PC-3 (cell line): Measurements from ENCODE around the gene DLGAP4. TPM values are rescaled to one million over a fixed set of nuclear protein-coding genes. Genes with fewer than 3 reads are reported as not detected.

ENCODE experiments used
- ATAC-seq: fragments of 200-7000 bp; cut with Tn5 transposase; 2 replicates; pipeline ENCODE4 v1.9.1; 2020; ENCODE audit warnings: mild to moderate bottlenecking, moderate library complexity
- BruUV-seq: library from RNA; stranded (reverse); fragments of 400-500 nt; replicated peaks from 2 replicates; lab custom pipeline; 2021; lab: Mats Ljungman, UMichigan
- CTCF ChIA-PET: fragments of 300-600 bp; sonication (Branson Sonifier 250); formaldehyde crosslinking; loops from one replicate; lab custom pipeline; 2022; ENCODE audit warnings: antibody characterized with exemption; lab: Charles Lee
- POLR2A ChIA-PET: fragments of 300-600 bp; sonication (Branson Sonifier 250); formaldehyde crosslinking; loops from one replicate; lab custom pipeline; 2022; ENCODE audit warnings: antibody characterized with exemption; ENCODE audit not compliant: unreplicated experiment; lab: Charles Lee
- DNase-seq: peaks from one replicate; pipeline ENCODE4 v3.0.0-alpha.2; 2015
- H2AFZ ChIP-seq: fragments of 300-600 bp; sonication (generic); 2 replicates; pipeline ENCODE4 v1.6.0; 2016; ENCODE audit warnings: antibody characterized with exemption, low read length
- H3F3A ChIP-seq: fragments of 300-600 bp; sonication (generic); one replicate; pipeline ENCODE4 v1.6.0; 2017; ENCODE audit warnings: antibody characterized with exemption, low read length, control low read depth, mild to moderate bottlenecking; ENCODE audit not compliant: unreplicated experiment
- H3K27ac ChIP-seq: fragments of 300-600 bp; sonication (generic); 2 replicates; pipeline ENCODE4 v1.5.1; 2016; ENCODE audit warnings: mild to moderate bottlenecking, low read length
- H3K27me3 ChIP-seq: fragments of 300-600 bp; sonication (generic); 2 replicates; pipeline ENCODE4 v1.6.1; 2016; ENCODE audit warnings: low read length, mixed read lengths
- H3K36me3 ChIP-seq: fragments of 300-600 bp; sonication (generic); 2 replicates; pipeline ENCODE4 v1.6.1; 2016; ENCODE audit warnings: low read depth, mixed run types, low read length, mixed read lengths
- H3K4me1 ChIP-seq: fragments of 300-600 bp; sonication (generic); 2 replicates; pipeline ENCODE4 v1.5.1; 2016; ENCODE audit warnings: low read length; ENCODE audit not compliant: insufficient read depth
- H3K4me2 ChIP-seq: fragments of 300-600 bp; sonication (generic); 2 replicates; pipeline ENCODE4 v1.6.0; 2016; ENCODE audit warnings: low read length
- H3K4me3 ChIP-seq: fragments of 300-600 bp; sonication (generic); 2 replicates; pipeline ENCODE4 v1.5.1; 2016; ENCODE audit warnings: mild to moderate bottlenecking, low read length, mixed read lengths
- H3K79me2 ChIP-seq: fragments of 300-600 bp; sonication (generic); 2 replicates; pipeline ENCODE4 v1.6.1; 2017; ENCODE audit warnings: low read length, mixed read lengths
- H3K9ac ChIP-seq: fragments of 300-600 bp; sonication (generic); 2 replicates; pipeline ENCODE4 v1.6.0; 2016; ENCODE audit warnings: mild to moderate bottlenecking, low read length
- H3K9me2 ChIP-seq: fragments of 300-600 bp; sonication (generic); replicated peaks from 2 replicates; pipeline ENCODE4 v1.6.1; 2016; ENCODE audit warnings: mixed run types, low read length, mixed read lengths
- H3K9me3 ChIP-seq: fragments of 300-600 bp; sonication (generic); 2 replicates; pipeline ENCODE4 v1.6.1; 2016; ENCODE audit warnings: low read length, mixed read lengths
- H4K20me1 ChIP-seq: fragments of 300-600 bp; sonication (generic); 2 replicates; pipeline ENCODE4 v1.6.1; 2016; ENCODE audit warnings: low read length, mixed read lengths
- EZH2 ChIP-seq: fragments of 300-600 bp; sonication (generic); IDR thresholded peaks from one replicate; pipeline ENCODE4 v1.6.1; 2017; ENCODE audit warnings: antibody characterized with exemption, mild to moderate bottlenecking, low read length; ENCODE audit not compliant: unreplicated experiment
- EZH2phosphoT487 ChIP-seq: fragments of 300-600 bp; sonication (generic); IDR thresholded peaks from 2 replicates; pipeline ENCODE4 v1.6.1; 2018; ENCODE audit warnings: mild to moderate bottlenecking, antibody characterized with exemption, low read length, borderline replicate concordance
- intact Hi-C: fragments of 100-400 bp; cut with micrococcal nuclease; formaldehyde crosslinking; loops from 2 replicates; pipeline ENCODE4 v1.9.0; 2023
- total RNA-seq: library from RNA; depleted of rRNA; stranded (reverse); fragments of >200 nt; gene quantifications from 2 replicates; pipeline ENCODE4 v1.2.3, GENCODE V29; 2014
- TF ChIP-seq, protein P1 (sequence below): fragments of 300-600 bp; sonication (generic); conservative IDR thresholded peaks from 2 replicates; pipeline ENCODE4 v1.5.1; 2017; ENCODE audit warnings: antibody characterized with exemption, low read depth, mild to moderate bottlenecking, low read length

The DLGAP4 gene
- total RNA-seq, 1 experiment from 2014 or later, result 21.0 TPM

DNA sequence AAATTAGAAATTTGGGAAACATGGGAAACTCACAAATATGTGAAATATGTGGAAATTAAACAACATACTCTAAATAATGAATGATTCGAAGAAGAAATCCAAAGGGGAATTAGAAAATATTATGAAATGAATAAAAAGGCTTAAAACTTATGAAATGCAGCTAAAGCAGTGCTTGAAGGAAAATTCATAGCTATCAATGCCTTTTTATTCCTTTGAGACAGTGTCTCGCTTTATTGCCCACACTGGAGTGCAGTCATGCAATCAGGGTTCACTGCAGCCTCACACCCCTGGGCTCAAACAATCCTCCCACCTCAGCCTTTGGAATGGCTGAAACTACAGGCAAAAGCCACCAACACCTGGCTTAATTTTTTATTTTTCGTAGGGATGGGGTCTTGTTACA lies 259.4 kb downstream of the DLGAP4 start:
- Histone ChIP-seq H4K20me1 (no peaks in the 10 kb centered on the region), H3K4me1 (no peaks in the 10 kb centered on the region), H3K9me2 (no peaks in the 10 kb centered on the region), H3K27ac (no peak overlapping the region), H3K9me3 (no peaks in the 10 kb centered on the region), H3K27me3 (no peaks in the 10 kb centered on the region), H3K79me2 (no peaks in the 10 kb centered on the region), H3K36me3 (no peaks in the 10 kb centered on the region), H3K4me2 (no peak overlapping the region), H2AFZ (no peak overlapping the region), H3K4me3 (no peak overlapping the region), H3F3A (no peaks in the 10 kb centered on the region), H3K9ac (no peak overlapping the region)
- ChIA-PET POLR2A (no interaction called here), CTCF (no interaction called here)
- no peak for TF ChIP-seq EZH2
- TF ChIP-seq EZH2phosphoT487, result no peak
- TF ChIP-seq, protein P1, sequence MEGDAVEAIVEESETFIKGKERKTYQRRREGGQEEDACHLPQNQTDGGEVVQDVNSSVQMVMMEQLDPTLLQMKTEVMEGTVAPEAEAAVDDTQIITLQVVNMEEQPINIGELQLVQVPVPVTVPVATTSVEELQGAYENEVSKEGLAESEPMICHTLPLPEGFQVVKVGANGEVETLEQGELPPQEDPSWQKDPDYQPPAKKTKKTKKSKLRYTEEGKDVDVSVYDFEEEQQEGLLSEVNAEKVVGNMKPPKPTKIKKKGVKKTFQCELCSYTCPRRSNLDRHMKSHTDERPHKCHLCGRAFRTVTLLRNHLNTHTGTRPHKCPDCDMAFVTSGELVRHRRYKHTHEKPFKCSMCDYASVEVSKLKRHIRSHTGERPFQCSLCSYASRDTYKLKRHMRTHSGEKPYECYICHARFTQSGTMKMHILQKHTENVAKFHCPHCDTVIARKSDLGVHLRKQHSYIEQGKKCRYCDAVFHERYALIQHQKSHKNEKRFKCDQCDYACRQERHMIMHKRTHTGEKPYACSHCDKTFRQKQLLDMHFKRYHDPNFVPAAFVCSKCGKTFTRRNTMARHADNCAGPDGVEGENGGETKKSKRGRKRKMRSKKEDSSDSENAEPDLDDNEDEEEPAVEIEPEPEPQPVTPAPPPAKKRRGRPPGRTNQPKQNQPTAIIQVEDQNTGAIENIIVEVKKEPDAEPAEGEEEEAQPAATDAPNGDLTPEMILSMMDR, result no peak
- no peak for DNase-seq
- intact Hi-C loops, result no loop called here
- no peak for ATAC-seq
- BruUV-seq, result no TSS peak

DNA sequence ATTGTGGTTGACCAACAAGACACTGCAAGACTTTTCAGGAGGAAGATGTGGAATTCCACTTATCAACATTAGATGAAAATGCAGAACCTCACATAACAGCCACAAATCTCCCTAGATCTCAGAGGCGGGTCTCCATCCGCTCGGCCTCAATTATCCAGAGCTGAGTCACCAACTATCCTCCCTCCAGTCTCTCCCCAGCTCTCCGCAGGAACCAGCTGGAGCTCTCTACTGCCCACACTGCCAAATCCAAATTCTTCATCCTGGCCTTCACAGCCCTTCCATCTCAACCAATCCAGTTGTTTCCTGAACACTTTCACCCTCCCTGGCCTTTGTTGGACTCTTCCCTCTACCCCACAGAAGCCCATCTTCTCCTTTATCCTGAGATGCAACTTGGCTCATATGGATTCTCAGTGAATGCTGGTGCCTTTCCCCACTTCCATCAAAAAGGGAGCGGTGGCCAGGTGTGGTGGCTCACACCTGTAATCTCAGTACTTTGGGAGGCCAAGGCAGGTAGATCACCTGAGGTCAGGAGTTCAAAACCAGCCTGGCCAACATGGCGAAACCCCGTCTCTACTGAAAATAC lies 263.8 kb downstream of the DLGAP4 start:
- CTCF ChIA-PET, result no interaction called here

More for the DNA sequence above, 263.8 kb downstream of the DLGAP4 start:
- no peak overlapping the region for H3K4me3 ChIP-seq
- DNase-seq (no peak), ATAC-seq (no peak)
- H3K27me3 ChIP-seq, result no peaks in the 10 kb centered on the region
- H3K9me2 ChIP-seq, result no peaks in the 10 kb centered on the region
- POLR2A ChIA-PET, result no interaction called here
- H3K27ac ChIP-seq, result no peak overlapping the region
- intact Hi-C loops, result no loop called here
- no peak overlapping the region for H3K4me2 ChIP-seq
- H2AFZ ChIP-seq, result no peak overlapping the region
- peaks cover 6% of the 10 kb centered on the region for H3K79me2 ChIP-seq
- H3K36me3 ChIP-seq, result no peaks in the 10 kb centered on the region
- H3F3A ChIP-seq, result no peaks in the 10 kb centered on the region
- H4K20me1 ChIP-seq, result no peaks in the 10 kb centered on the region
- H3K9ac ChIP-seq, result no peak overlapping the region
- BruUV-seq, result no TSS peak
- H3K4me1 ChIP-seq, result 0 out of 2 replicates have a peak, but pooled peaks cover under 1% of the 10 kb centered on the region
- TF ChIP-seq, protein P1, result no peak
- no peak for TF ChIP-seq EZH2phosphoT487
- no peak for TF ChIP-seq EZH2
- no peaks in the 10 kb centered on the region for H3K9me3 ChIP-seq
